Upper lobe of left lung (tissue), 6 donors: ENCODE measurements around the gene BICRA. TPM values are rescaled to one million over a fixed set of nuclear protein-coding genes. Genes with fewer than 3 reads are reported as not detected.

Experiments
- ATAC-seq, 2 donors: fragments of 200-7000 bp; cut with Tn5 transposase; one replicate each; pipeline ENCODE4 v1.9.1; 2022; ENCODE audit warnings: mild to moderate bottlenecking in 2 of 2, moderate library complexity in 2 of 2; ENCODE audit not compliant: low FRiP score in 2 of 2
- DNase-seq, 2 donors: peaks; one replicate each; pipeline ENCODE4 v3.0.0-alpha.2; 2019 to 2020
- H3K27ac ChIP-seq, 4 donors: fragments of 200-600 bp; sonication (generic); one replicate each; pipeline ENCODE4 v1.5.1; 2016 to 2019
- H3K27me3 ChIP-seq, 4 donors: fragments of 200-600 bp; sonication (generic); one replicate each; pipeline ENCODE4 v1.5.1; 2017 to 2019
- H3K36me3 ChIP-seq, 4 donors: fragments of 200-600 bp; sonication (generic); one replicate each; pipeline ENCODE4 v1.5.1; 2016 to 2019
- H3K4me1 ChIP-seq, 4 donors: fragments of 200-600 bp; sonication (generic); one replicate each; pipeline ENCODE4 v1.5.1; 2018 to 2019
- H3K4me3 ChIP-seq, 4 donors: fragments of 200-600 bp; sonication (generic); one replicate each; pipeline ENCODE4 v1.5.1; 2017 to 2019; ENCODE audit warnings: mild to moderate bottlenecking in 2 of 4, moderate library complexity in 1 of 4
- H3K9me3 ChIP-seq, 4 donors: fragments of 200-600 bp; sonication (generic); one replicate each; pipeline ENCODE4 v1.5.1; 2018 to 2019
- EP300 ChIP-seq, 4 donors: sonication (generic); formaldehyde crosslinking; IDR thresholded peaks; one replicate each; pipeline ENCODE4 v1.5.1; 2017; ENCODE audit warnings: antibody characterized with exemption in 4 of 4, control low read depth in 2 of 4
- POLR2A ChIP-seq, 4 donors: fragments of 450-650 bp; IDR thresholded peaks; one replicate each; pipeline ENCODE4 v1.5.1; 2016 to 2017; ENCODE audit warnings: antibody characterized with exemption in 4 of 4, mild to moderate bottlenecking in 2 of 4
- POLR2AphosphoS5 ChIP-seq, 2 donors: sonication (generic); formaldehyde crosslinking; IDR thresholded peaks; one replicate each; pipeline ENCODE4 v1.5.1; 2017; ENCODE audit warnings: antibody characterized with exemption in 2 of 2
- WGBS, 2 donors: methylation state at CpG; one replicate each; pipeline ENCODE4 v1.1.5; 2017 to 2018; 5-methylcytosine and 5-hydroxymethylcytosine counted together
- total RNA-seq, 6 donors: library from RNA; depleted of rRNA in 4 of 6; stranded (reverse); fragments of >200 nt in 4 of 6; gene quantifications; one replicate each; pipeline versions ENCODE4 v1.1.0 to v1.2.1, GENCODE V29; 2016 to 2021
- TF ChIP-seq, protein P1 (sequence below), 6 experiments: fragments of 450-650 bp in 4 of 6; fragments of 200-600 bp in 2 of 6; sonication (generic) in 2 of 6; IDR thresholded peaks; one replicate each; pipeline ENCODE4 v1.5.1; 2016 to 2019; ENCODE audit warnings: antibody characterized with exemption in 6 of 6
- donor health status: DM: no; HTN: no; CAD: no; lungs with moderate emphysema.
- donor health status: DM: no; HTN: yes; CAD: no; lungs with severe emphysema.

BICRA gene
- total RNA-seq, 6 donors from 2014 or later, result 5.0 to 66.1 (median 15.2) TPM

GRCh38 chr19:47697863-47698609 lies 89.1 kb downstream of the BICRA start:
- Histone ChIP-seq H3K27me3 (no peaks in the 10 kb centered on the region), H3K9me3 (no peaks in the 10 kb centered on the region), H3K27ac (peak overlapping the region in 3 of 4 donors; percentile 22 to 67 (median 44)), H3K36me3 (peaks cover 20 to 76% (median 52%) of the 10 kb centered on the region in 4 donors), H3K4me3 (no peak overlapping the region), H3K4me1 (peaks cover 0 to 6% (median 0%) of the 10 kb centered on the region in 4 donors)
- TF ChIP-seq POLR2A (IDR thresholded peaks at IDR 0.05), result no peak
- TF ChIP-seq POLR2AphosphoS5 (IDR thresholded peaks at IDR 0.05), result peak in 1 of 2 donors; percentile 46
- TF ChIP-seq, protein P1, sequence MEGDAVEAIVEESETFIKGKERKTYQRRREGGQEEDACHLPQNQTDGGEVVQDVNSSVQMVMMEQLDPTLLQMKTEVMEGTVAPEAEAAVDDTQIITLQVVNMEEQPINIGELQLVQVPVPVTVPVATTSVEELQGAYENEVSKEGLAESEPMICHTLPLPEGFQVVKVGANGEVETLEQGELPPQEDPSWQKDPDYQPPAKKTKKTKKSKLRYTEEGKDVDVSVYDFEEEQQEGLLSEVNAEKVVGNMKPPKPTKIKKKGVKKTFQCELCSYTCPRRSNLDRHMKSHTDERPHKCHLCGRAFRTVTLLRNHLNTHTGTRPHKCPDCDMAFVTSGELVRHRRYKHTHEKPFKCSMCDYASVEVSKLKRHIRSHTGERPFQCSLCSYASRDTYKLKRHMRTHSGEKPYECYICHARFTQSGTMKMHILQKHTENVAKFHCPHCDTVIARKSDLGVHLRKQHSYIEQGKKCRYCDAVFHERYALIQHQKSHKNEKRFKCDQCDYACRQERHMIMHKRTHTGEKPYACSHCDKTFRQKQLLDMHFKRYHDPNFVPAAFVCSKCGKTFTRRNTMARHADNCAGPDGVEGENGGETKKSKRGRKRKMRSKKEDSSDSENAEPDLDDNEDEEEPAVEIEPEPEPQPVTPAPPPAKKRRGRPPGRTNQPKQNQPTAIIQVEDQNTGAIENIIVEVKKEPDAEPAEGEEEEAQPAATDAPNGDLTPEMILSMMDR (IDR thresholded peaks at IDR 0.05), result peak; percentile 94 to 98 (median 96)
- ATAC-seq (peak; percentile 87 to 93), DNase-seq (peak; percentile 77 to 82)
- WGBS, 2 donors, result 50 to 58% methylated on average over 17 to 21 of the region's 21 CpGs

DNA sequence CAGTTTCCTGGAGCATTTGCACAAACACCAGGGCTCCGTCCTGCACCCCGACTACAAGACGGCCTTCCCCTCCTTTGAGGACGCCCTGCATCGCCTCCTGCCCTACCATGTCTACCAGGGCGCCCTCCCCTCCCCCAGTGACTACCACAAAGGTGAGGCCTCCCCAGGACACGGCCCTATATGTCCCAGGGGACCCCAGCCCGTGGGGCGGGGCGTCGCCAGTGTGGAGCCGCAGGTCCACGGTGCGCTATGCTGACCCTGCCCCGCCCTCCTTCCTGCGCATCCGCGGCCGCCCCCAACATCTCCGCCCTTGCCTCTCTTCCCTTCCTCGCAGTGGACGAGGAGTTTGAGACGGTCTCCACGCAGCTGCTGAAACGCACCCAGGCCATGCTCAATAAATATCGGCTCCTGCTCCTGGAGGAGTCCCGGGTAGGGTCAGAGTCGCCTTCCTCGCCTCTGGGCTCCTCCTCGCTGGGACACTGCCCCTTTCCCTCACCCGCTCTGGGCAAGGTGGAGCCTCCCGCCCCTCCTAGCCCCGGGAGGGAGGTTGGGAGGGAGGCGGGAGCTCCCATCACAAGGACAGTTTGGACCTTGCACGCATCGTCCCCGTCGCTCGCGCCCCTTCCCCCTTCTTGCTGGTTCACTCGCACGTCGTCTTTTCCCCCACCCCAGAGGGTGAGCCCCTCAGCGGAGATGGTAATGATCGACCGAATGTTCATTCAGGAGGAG lies 89.9 kb downstream of the BICRA start:
- Histone ChIP-seq H3K4me3 (no peak overlapping the region), H3K9me3 (no peaks in the 10 kb centered on the region), H3K27ac (peak overlapping the region in 1 of 4 donors; percentile 44), H3K36me3 (peaks cover 20 to 76% (median 53%) of the 10 kb centered on the region in 4 donors), H3K27me3 (no peaks in the 10 kb centered on the region), H3K4me1 (peaks cover 0 to 6% (median 0%) of the 10 kb centered on the region in 4 donors)
- ATAC-seq (no peak), DNase-seq (peak in 1 of 2 donors; percentile 80)
- WGBS, 2 donors, result 94 to 95% methylated on average over 45 to 46 of the region's 46 CpGs
- TF ChIP-seq POLR2A (IDR thresholded peaks at IDR 0.05) (no peak), POLR2AphosphoS5 (IDR thresholded peaks at IDR 0.05) (no peak), EP300 (IDR thresholded peaks at IDR 0.05) (no peak)
- TF ChIP-seq, protein P1 (IDR thresholded peaks at IDR 0.05), result no peak

DNA sequence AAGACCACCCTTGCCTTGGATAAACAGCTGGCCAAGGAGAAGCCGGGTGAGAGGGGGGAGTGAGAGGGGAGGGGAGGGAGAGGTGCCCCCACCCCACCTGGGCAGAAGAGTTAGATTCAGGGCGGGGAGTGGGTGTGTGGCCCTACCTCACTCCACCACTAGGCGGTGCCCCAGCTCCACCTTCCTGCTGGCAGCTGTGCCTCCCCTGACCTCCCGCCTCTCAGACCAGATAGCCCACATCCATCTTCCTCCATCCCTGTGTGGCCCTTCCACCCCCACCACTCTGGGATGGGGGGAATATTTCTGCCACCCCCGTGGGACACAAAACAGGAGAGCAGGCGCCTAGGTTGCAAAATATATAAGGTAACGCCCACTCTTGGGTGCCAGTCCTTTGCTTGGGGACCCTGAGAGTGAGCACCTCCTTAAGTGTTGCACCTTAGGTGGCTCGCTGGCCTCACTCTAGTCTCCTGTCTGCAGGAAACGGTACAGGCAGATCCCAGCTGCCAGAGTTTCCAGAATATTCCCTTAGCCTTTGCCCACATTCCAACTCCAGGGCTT lies 90.5 kb downstream of the BICRA start:
- 66% methylated on average over 8 to 9 of the region's 9 CpGs for WGBS, 2 donors
- DNase-seq, result peak; percentile 38 to 44

GRCh38 chr19:47700934-47701716 lies 92.2 kb downstream of the BICRA start:
- WGBS, 2 donors, result 93 to 94% methylated on average over 32 to 39 of the region's 43 CpGs
- peak in 1 of 2 donors; percentile 75 for DNase-seq
- H3K36me3 ChIP-seq, result peaks cover 20 to 62% (median 46%) of the 10 kb centered on the region in 4 donors
- H3K9me3 ChIP-seq, result no peaks in the 10 kb centered on the region
- no peaks in the 10 kb centered on the region for H3K27me3 ChIP-seq
- H3K4me3 ChIP-seq, result no peak overlapping the region
- no peak for ATAC-seq
- H3K27ac ChIP-seq, result no peak overlapping the region
- H3K4me1 ChIP-seq, result peaks cover 0 to 6% (median 0%) of the 10 kb centered on the region in 4 donors
- TF ChIP-seq EP300 (IDR thresholded peaks at IDR 0.05) (no peak), POLR2AphosphoS5 (IDR thresholded peaks at IDR 0.05) (no peak)
- TF ChIP-seq, protein P1 (IDR thresholded peaks at IDR 0.05), result no peak

More for the DNA sequence above, 90.5 kb downstream of the BICRA start:
- Histone ChIP-seq H3K4me3 (no peak overlapping the region), H3K27ac (no peak overlapping the region), H3K36me3 (peaks cover 20 to 76% (median 54%) of the 10 kb centered on the region in 4 donors), H3K27me3 (no peaks in the 10 kb centered on the region), H3K9me3 (no peaks in the 10 kb centered on the region), H3K4me1 (peaks cover 0 to 6% (median 0%) of the 10 kb centered on the region in 4 donors)
- TF ChIP-seq, protein P1 (IDR thresholded peaks at IDR 0.05), result peak; percentile 66 to 83 (median 70)
- no peak for TF ChIP-seq POLR2A (IDR thresholded peaks at IDR 0.05)
- ATAC-seq, result peak; percentile 56 to 61
